Adrenal gland (tissue), 5 donors: ENCODE results near the gene PHF23.

Experiments used
- POLR2A ChIP-seq, 2 donors: fragments of 450-650 bp; IDR thresholded peaks; one replicate each; pipeline ENCODE4 v1.6.1; 2017; ENCODE audit warnings: antibody characterized with exemption in 2 of 2, mild to moderate bottlenecking in 2 of 2, moderate library complexity in 1 of 2
- TF ChIP-seq, protein P1 (sequence below), 6 experiments: fragments of 450-650 bp in 4 of 6; fragments of 200-600 bp in 2 of 6; sonication (generic) in 1 of 6; IDR thresholded peaks; 1 replicate in 5 of 6; 2 replicates in 1 of 6; pipeline versions ENCODE4 v1.5.1 to v1.8.0; 2016 to 2021; ENCODE audit warnings: antibody characterized with exemption in 6 of 6, mild to moderate bottlenecking in 2 of 6, moderate library complexity in 1 of 6
- donor health status: DM: no; HTN: no; CAD: no.

DNA sequence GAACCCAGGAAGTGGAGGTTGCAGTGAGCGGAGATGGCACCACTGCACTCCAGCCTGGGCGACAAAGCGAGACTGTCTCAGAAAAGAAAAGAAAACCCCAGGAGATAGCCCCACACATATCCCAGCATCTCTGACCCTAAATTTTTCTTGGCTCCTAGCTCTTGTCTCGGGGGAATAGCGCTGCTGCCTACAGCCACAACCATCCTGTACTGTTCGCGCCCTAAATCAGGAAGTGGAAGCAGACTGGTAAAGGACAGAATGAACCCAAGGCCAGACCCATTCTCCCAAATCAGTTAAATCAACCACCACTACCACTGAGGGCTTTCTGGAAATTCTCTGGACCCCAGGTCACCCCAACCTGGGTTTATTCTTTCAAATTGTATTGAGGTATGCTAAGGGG lies 10.6 kb upstream of the PHF23 start:
- TF ChIP-seq, protein P1, sequence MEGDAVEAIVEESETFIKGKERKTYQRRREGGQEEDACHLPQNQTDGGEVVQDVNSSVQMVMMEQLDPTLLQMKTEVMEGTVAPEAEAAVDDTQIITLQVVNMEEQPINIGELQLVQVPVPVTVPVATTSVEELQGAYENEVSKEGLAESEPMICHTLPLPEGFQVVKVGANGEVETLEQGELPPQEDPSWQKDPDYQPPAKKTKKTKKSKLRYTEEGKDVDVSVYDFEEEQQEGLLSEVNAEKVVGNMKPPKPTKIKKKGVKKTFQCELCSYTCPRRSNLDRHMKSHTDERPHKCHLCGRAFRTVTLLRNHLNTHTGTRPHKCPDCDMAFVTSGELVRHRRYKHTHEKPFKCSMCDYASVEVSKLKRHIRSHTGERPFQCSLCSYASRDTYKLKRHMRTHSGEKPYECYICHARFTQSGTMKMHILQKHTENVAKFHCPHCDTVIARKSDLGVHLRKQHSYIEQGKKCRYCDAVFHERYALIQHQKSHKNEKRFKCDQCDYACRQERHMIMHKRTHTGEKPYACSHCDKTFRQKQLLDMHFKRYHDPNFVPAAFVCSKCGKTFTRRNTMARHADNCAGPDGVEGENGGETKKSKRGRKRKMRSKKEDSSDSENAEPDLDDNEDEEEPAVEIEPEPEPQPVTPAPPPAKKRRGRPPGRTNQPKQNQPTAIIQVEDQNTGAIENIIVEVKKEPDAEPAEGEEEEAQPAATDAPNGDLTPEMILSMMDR (IDR thresholded peaks at IDR 0.05) = no peak
- no peak for TF ChIP-seq POLR2A (IDR thresholded peaks at IDR 0.05)
